SK-N-SH (cell line): ENCODE results near the gene RYR3. TPM values are rescaled to one million over a fixed set of nuclear protein-coding genes. Genes with fewer than 3 reads are reported as not detected.

Source experiments
- CTCF ChIA-PET: fragments of 300-600, 350-600 bp; formaldehyde crosslinking; extraction: SDS; loops from one replicate; lab custom pipeline; 2021; lab: Yijun Ruan, JAX
- POLR2A ChIA-PET: fragments of 350-600 bp; sonication (Branson Sonifier 250); formaldehyde crosslinking; extraction: SDS; loops from one replicate; lab custom pipeline; 2020; ENCODE audit warnings: antibody characterized with exemption, inconsistent platforms; lab: Yijun Ruan, JAX
- DNase-seq: peaks from one replicate; pipeline ENCODE4 v3.0.0; 2012
- H2AFZ ChIP-seq: fragments of 200-600 bp; sonication (generic); 2 replicates; pipeline ENCODE4 v1.8.1; 2016; ENCODE audit warnings: antibody characterized with exemption, mild to moderate bottlenecking, low read depth
- H3F3A ChIP-seq: fragments of 200-600 bp; sonication (generic); replicated peaks from 2 replicates; pipeline ENCODE3; 2016; ENCODE audit warnings: antibody characterized with exemption, mild to moderate bottlenecking; ENCODE audit not compliant: insufficient read depth
- H3K27ac ChIP-seq, 2 experiments: fragments of 200-500 bp in 1 of 2; fragments of 200-600 bp in 1 of 2; sonication (Bioruptor generic) in 1 of 2; sonication (generic), shearing (Covaris generic) in 1 of 2; 2 replicates each; pipeline versions ENCODE4 v1.5.1 to v1.6.1; 2014 to 2016; ENCODE audit warnings: low read depth in 2 of 2, inconsistent platforms in 1 of 2, low read length in 1 of 2, mild to moderate bottlenecking in 1 of 2, mixed read lengths in 1 of 2
- H3K27me3 ChIP-seq: fragments of 200-600 bp; sonication (generic), shearing (Covaris generic); 2 replicates; pipeline ENCODE4 v1.6.1; 2016; ENCODE audit warnings: mixed run types; ENCODE audit not compliant: insufficient read depth
- H3K36me3 ChIP-seq, 2 experiments: fragments of 200-500 bp in 1 of 2; fragments of 200-600 bp in 1 of 2; sonication (Bioruptor generic) in 1 of 2; sonication (generic) in 1 of 2; replicated peaks in 1 of 2; 2 replicates each; pipeline versions ENCODE3 to v1.5.1; 2014 to 2016; ENCODE audit warnings: low read length in 1 of 2, mild to moderate bottlenecking in 1 of 2; ENCODE audit not compliant: insufficient read depth in 2 of 2, control insufficient read depth in 1 of 2
- H3K4me1 ChIP-seq, 2 experiments: fragments of 200-500 bp in 1 of 2; fragments of 200-600 bp in 1 of 2; sonication (Bioruptor generic) in 1 of 2; sonication (generic), shearing (Covaris generic) in 1 of 2; 2 replicates each; pipeline versions ENCODE4 v1.5.1 to v1.6.1; 2014 to 2016; ENCODE audit warnings: low read depth in 1 of 2, low read length in 1 of 2, mixed run types in 1 of 2; ENCODE audit not compliant: insufficient read depth in 2 of 2, control insufficient read depth in 1 of 2
- H3K4me2 ChIP-seq: fragments of 200-600 bp; sonication (generic), shearing (Covaris generic); 2 replicates; pipeline ENCODE4 v1.6.1; 2017; ENCODE audit warnings: mixed run types
- H3K4me3 ChIP-seq, 2 experiments: fragments of 200-500 bp in 1 of 2; fragments of 200-600 bp in 1 of 2; sonication (Bioruptor generic) in 1 of 2; sonication (generic), shearing (Covaris generic) in 1 of 2; 2 replicates each; pipeline versions ENCODE4 v1.5.1 to v1.8.1; 2014 to 2016; ENCODE audit warnings: low read depth in 2 of 2, inconsistent platforms in 1 of 2, low read length in 1 of 2, mild to moderate bottlenecking in 1 of 2, mixed read lengths in 1 of 2, moderate library complexity in 1 of 2
- H3K79me2 ChIP-seq: fragments of 200-600 bp; sonication (generic); 2 replicates; pipeline ENCODE4 v1.8.1; 2017; ENCODE audit warnings: mild to moderate bottlenecking; ENCODE audit not compliant: insufficient read depth
- H3K9ac ChIP-seq: fragments of 200-600 bp; sonication (generic); 2 replicates; pipeline ENCODE4 v1.6.1; 2017; ENCODE audit warnings: mixed run types
- H3K9me2 ChIP-seq: fragments of 200-600 bp; sonication (generic); 2 replicates; pipeline ENCODE4 v1.6.1; 2017; ENCODE audit warnings: mixed run types
- H3K9me3 ChIP-seq: fragments of 200-600 bp; sonication (generic); 2 replicates; pipeline ENCODE4 v1.6.1; 2017; ENCODE audit warnings: mixed run types, mild to moderate bottlenecking, moderate library complexity
- H4K20me1 ChIP-seq: fragments of 200-600 bp; sonication (generic); 2 replicates; pipeline ENCODE4 v1.6.1; 2017; ENCODE audit warnings: mild to moderate bottlenecking, mixed run types; ENCODE audit not compliant: insufficient read depth
- ELF1 ChIP-seq: IDR thresholded peaks from 2 replicates; pipeline ENCODE4 v1.4.0; 2012
- EP300 ChIP-seq, 2 experiments: IDR thresholded peaks; 2 replicates each; pipeline versions ENCODE4 v1.4.0 to v1.6.1; 2012; ENCODE audit warnings: borderline replicate concordance in 1 of 2, low read depth in 1 of 2, low read length in 1 of 2
- EZH2phosphoT487 ChIP-seq: fragments of 200-600 bp; sonication (generic); IDR thresholded peaks from 2 replicates; pipeline ENCODE4 v1.6.1; 2017; ENCODE audit warnings: low read depth, mixed run types, mild to moderate bottlenecking, antibody characterized with exemption, moderate library complexity, borderline replicate concordance
- FOXM1 ChIP-seq: IDR thresholded peaks from 2 replicates; pipeline ENCODE4 v1.4.0; 2012; ENCODE audit warnings: low read depth, mild to moderate bottlenecking
- JUND ChIP-seq: IDR thresholded peaks from 2 replicates; pipeline ENCODE4 v1.4.0; 2012
- NFIC ChIP-seq: IDR thresholded peaks from 2 replicates; pipeline ENCODE4 v1.4.0; 2012; ENCODE audit warnings: borderline replicate concordance
- NRF1 ChIP-seq: IDR thresholded peaks from 2 replicates; pipeline ENCODE4 v1.6.1; 2012; ENCODE audit warnings: low read depth, mild to moderate bottlenecking, low read length
- RAD21 ChIP-seq: IDR thresholded peaks from 2 replicates; pipeline ENCODE4 v1.6.1; 2012; ENCODE audit warnings: mild to moderate bottlenecking, low read length
- RFX5 ChIP-seq: IDR thresholded peaks from 2 replicates; pipeline ENCODE4 v1.6.1; 2012; ENCODE audit warnings: mild to moderate bottlenecking, improper control_type of control experiment, low read length
- RXRA ChIP-seq: IDR thresholded peaks from 2 replicates; pipeline ENCODE4 v1.4.0; 2012; ENCODE audit warnings: low read depth, mild to moderate bottlenecking, borderline replicate concordance
- SIN3A ChIP-seq: IDR thresholded peaks from 2 replicates; pipeline ENCODE4 v1.6.1; 2012; ENCODE audit warnings: low read depth, mild to moderate bottlenecking, low read length, moderate library complexity, borderline replicate concordance
- SMC3 ChIP-seq: IDR thresholded peaks from 2 replicates; pipeline ENCODE4 v1.6.1; 2012; ENCODE audit warnings: low read depth, low read length, improper control_type of control experiment
- TEAD4 ChIP-seq: IDR thresholded peaks from 2 replicates; pipeline ENCODE4 v1.4.0; 2012; ENCODE audit warnings: mild to moderate bottlenecking, borderline replicate concordance; ENCODE audit not compliant: insufficient read depth
- WGBS: methylation state at CpG from one replicate; pipeline ENCODE4 v1.1.6; 2017; ENCODE audit warnings: low lambda C conversion rate; 5-methylcytosine and 5-hydroxymethylcytosine counted together
- polyA plus RNA-seq, 3 experiments: library from polyadenylated mRNA; depleted of rRNA; stranded (reverse); fragments of >200 nt; gene quantifications; 2 replicates each; pipeline ENCODE4 v1.2.3, GENCODE V29; 2012
- TF ChIP-seq, protein P1 (sequence below): fragments of 150-350 bp; IDR thresholded peaks from 2 replicates; pipeline ENCODE4 v1.6.1; 2017; ENCODE audit warnings: antibody characterized with exemption, low read length, low read depth, borderline replicate concordance
- TF ChIP-seq, protein P2 (sequence below): IDR thresholded peaks from 2 replicates; pipeline ENCODE4; 2012
- TF ChIP-seq, protein P3 (sequence below): IDR thresholded peaks from 2 replicates; pipeline ENCODE4 v1.4.0; 2012; ENCODE audit warnings: low read depth, borderline replicate concordance
- TF ChIP-seq, protein P4 (sequence below): IDR thresholded peaks from 2 replicates; pipeline ENCODE4 v1.6.1; 2012; ENCODE audit warnings: mild to moderate bottlenecking, low read depth, low read length, moderate library complexity

Gene RYR3
- polyA plus RNA-seq, 1 of the 3 experiments (the other 2 are of a cell fraction) = 0.02 TPM

DNA sequence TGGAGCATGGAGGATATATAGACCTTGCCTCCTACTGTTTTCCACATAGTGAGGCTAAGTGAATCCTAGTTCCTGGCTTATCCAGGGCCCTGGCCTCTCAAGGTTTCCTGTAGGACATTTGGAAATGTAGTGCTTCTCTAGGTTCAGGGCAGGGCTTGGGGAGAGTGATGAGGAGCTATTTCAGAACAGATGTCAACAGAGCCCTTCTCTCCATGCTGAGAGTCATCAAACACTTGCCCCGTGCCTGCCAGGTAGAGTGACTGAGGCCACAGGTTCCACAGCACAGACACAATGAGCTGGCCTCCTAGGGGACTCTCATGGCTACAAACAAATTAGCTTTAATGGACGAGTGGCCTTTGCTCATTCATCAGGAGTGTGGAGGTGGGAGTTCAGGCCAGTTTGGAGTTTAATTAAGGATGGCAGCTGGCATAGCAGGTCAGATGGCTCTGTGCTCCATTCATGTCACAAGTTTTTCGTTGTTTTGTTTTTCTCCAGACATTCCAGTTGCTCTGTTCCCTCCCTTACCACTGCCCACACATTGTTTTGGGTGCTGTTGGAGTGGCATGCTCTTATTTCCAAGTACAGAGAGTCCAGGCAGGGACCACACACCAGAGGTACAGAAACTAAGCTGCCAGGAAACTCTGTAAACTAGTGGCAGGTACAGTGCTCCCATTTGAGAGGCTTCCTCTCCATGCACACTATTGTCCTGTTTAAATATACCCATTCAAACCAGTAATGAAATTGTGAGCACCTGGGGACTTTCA, 189.8 kb downstream of the RYR3 start:
- 0 out of 2 replicates have a peak, but pooled peaks cover 7% of the 10 kb centered on the region for H3K27me3 ChIP-seq
- H3K4me2 ChIP-seq = no peak overlapping the region
- no peaks in the 10 kb centered on the region for H4K20me1 ChIP-seq
- no peak overlapping the region for H3K9ac ChIP-seq
- no peaks in the 10 kb centered on the region for H3K4me1 ChIP-seq
- no peaks in the 10 kb centered on the region for H3K36me3 ChIP-seq
- no peak for TF ChIP-seq SIN3A
- no peak for TF ChIP-seq JUND
- no peak for TF ChIP-seq FOXM1
- TF ChIP-seq, protein P1, sequence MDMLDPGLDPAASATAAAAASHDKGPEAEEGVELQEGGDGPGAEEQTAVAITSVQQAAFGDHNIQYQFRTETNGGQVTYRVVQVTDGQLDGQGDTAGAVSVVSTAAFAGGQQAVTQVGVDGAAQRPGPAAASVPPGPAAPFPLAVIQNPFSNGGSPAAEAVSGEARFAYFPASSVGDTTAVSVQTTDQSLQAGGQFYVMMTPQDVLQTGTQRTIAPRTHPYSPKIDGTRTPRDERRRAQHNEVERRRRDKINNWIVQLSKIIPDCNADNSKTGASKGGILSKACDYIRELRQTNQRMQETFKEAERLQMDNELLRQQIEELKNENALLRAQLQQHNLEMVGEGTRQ = no peak
- no peak for TF ChIP-seq RAD21
- TF ChIP-seq, protein P2, sequence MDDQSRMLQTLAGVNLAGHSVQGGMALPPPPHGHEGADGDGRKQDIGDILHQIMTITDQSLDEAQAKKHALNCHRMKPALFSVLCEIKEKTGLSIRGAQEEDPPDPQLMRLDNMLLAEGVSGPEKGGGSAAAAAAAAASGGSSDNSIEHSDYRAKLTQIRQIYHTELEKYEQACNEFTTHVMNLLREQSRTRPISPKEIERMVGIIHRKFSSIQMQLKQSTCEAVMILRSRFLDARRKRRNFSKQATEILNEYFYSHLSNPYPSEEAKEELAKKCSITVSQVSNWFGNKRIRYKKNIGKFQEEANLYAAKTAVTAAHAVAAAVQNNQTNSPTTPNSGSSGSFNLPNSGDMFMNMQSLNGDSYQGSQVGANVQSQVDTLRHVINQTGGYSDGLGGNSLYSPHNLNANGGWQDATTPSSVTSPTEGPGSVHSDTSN = no peak
- no peak for TF ChIP-seq EZH2phosphoT487
- TF ChIP-seq EP300 (IDR thresholded peaks at IDR 0.05; ENCODE audit: borderline replicate concordance in 1 of 2, low read depth in 1 of 2, low read length in 1 of 2) = no peak
- TF ChIP-seq, all 33 proteins: peak for 0
- Histone ChIP-seq H3K4me3 (no peak overlapping the region), H3K9me2 (no peaks in the 10 kb centered on the region), H2AFZ (no peak overlapping the region), H3K27ac (no peak overlapping the region), H3K9me3 (no peaks in the 10 kb centered on the region), H3K79me2 (no peaks in the 10 kb centered on the region), H3F3A (no peaks in the 10 kb centered on the region)
- CTCF ChIA-PET = interaction anchor here (1.1 kb wide), 2 partner anchors 9 to 200 kb away, joined by 3 to 4 read pairs; no protein-coding TSS in a partner anchor
- WGBS = 5% methylated on average over 3 of the region's 3 CpGs
- no peak for DNase-seq
- POLR2A ChIA-PET = no interaction called here

DNA sequence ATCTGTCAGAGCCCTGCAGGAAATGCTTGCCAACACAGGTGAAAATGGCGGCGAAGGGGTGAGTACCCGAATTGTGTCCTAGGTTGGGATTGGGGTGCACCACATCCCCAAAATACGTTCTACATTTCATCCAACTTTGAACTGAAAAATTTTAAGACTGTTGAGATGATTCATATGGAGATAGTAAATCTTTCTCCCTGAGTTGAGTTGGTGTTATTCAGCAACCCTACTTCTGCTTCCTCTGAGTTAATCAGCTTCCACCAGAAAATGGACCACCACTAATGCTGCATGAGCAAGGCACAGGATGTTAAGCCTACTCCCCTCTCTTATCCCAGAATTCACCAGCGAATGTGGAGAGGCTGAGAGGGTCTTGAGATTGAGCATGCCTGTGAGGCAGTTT, 192.9 kb downstream of the RYR3 start:
- Histone ChIP-seq H3K4me3 (no peak overlapping the region), H3K36me3 (no peaks in the 10 kb centered on the region), H3K9me2 (no peaks in the 10 kb centered on the region), H3F3A (no peaks in the 10 kb centered on the region), H2AFZ (no peak overlapping the region), H3K4me1 (no peaks in the 10 kb centered on the region), H3K9ac (no peak overlapping the region), H3K27me3 (no peaks in the 10 kb centered on the region), H4K20me1 (no peaks in the 10 kb centered on the region), H3K27ac (no peak overlapping the region)
- CTCF ChIA-PET = no interaction called here
- 34% methylated on average over 5 of the region's 5 CpGs for whole genome bisulfite sequencing
- no peak for DNase-seq
- TF ChIP-seq RXRA (no peak), RFX5 (no peak), TEAD4 (no peak), SMC3 (no peak), JUND (no peak), RAD21 (no peak), NFIC (no peak), NRF1 (no peak), ELF1 (no peak)
- TF ChIP-seq, protein P3, sequence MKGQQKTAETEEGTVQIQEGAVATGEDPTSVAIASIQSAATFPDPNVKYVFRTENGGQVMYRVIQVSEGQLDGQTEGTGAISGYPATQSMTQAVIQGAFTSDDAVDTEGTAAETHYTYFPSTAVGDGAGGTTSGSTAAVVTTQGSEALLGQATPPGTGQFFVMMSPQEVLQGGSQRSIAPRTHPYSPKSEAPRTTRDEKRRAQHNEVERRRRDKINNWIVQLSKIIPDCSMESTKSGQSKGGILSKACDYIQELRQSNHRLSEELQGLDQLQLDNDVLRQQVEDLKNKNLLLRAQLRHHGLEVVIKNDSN = no peak
- TF ChIP-seq, protein P4, sequence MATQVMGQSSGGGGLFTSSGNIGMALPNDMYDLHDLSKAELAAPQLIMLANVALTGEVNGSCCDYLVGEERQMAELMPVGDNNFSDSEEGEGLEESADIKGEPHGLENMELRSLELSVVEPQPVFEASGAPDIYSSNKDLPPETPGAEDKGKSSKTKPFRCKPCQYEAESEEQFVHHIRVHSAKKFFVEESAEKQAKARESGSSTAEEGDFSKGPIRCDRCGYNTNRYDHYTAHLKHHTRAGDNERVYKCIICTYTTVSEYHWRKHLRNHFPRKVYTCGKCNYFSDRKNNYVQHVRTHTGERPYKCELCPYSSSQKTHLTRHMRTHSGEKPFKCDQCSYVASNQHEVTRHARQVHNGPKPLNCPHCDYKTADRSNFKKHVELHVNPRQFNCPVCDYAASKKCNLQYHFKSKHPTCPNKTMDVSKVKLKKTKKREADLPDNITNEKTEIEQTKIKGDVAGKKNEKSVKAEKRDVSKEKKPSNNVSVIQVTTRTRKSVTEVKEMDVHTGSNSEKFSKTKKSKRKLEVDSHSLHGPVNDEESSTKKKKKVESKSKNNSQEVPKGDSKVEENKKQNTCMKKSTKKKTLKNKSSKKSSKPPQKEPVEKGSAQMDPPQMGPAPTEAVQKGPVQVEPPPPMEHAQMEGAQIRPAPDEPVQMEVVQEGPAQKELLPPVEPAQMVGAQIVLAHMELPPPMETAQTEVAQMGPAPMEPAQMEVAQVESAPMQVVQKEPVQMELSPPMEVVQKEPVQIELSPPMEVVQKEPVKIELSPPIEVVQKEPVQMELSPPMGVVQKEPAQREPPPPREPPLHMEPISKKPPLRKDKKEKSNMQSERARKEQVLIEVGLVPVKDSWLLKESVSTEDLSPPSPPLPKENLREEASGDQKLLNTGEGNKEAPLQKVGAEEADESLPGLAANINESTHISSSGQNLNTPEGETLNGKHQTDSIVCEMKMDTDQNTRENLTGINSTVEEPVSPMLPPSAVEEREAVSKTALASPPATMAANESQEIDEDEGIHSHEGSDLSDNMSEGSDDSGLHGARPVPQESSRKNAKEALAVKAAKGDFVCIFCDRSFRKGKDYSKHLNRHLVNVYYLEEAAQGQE = no peak
- TF ChIP-seq, all 33 proteins: peak for 0
- POLR2A ChIA-PET = no interaction called here
- H3K4me2 ChIP-seq = no peak overlapping the region
- no peaks in the 10 kb centered on the region for H3K79me2 ChIP-seq
- no peaks in the 10 kb centered on the region for H3K9me3 ChIP-seq
